Loucy (cell line): ENCODE measurements around the gene OIT3.
A peak's percentile ranks its signal among the peaks of the same experiment; 100 is the strongest.

ENCODE experiments used
- H2AFZ ChIP-seq: fragments of 200-600 bp; sonication (generic); 2 replicates; pipeline ENCODE4 v1.6.0; 2016; ENCODE audit warnings: antibody characterized with exemption, mild to moderate bottlenecking, low read length, moderate library complexity
- H3F3A ChIP-seq: fragments of 200-600 bp; 2 replicates; pipeline ENCODE4 v1.6.0; 2016; ENCODE audit warnings: antibody characterized with exemption, low read depth, mild to moderate bottlenecking
- H3K27me3 ChIP-seq: fragments of 200-600 bp; sonication (generic); 2 replicates; pipeline ENCODE4 v1.6.1; 2014; ENCODE audit warnings: low read length, mild to moderate bottlenecking; ENCODE audit not compliant: insufficient read depth, poor library complexity, severe bottlenecking
- H3K36me3 ChIP-seq: fragments of 200-600 bp; sonication (generic); 2 replicates; pipeline ENCODE4 v1.6.1; 2016; ENCODE audit warnings: low read length; ENCODE audit not compliant: insufficient read depth
- H3K4me1 ChIP-seq: fragments of 200-600 bp; sonication (generic); 2 replicates; pipeline ENCODE4 v1.5.1; 2014; ENCODE audit warnings: low read length, mild to moderate bottlenecking; ENCODE audit not compliant: insufficient read depth, poor library complexity, severe bottlenecking
- H3K4me2 ChIP-seq: fragments of 200-600 bp; sonication (generic); 2 replicates; pipeline ENCODE4 v1.6.0; 2014; ENCODE audit warnings: antibody characterized with exemption, low read length, low read depth, mild to moderate bottlenecking; ENCODE audit not compliant: poor library complexity, severe bottlenecking
- H3K4me3 ChIP-seq: fragments of 200-600 bp; sonication (generic); 2 replicates; pipeline ENCODE4 v1.5.1; 2014; ENCODE audit warnings: low read length, mild to moderate bottlenecking, mixed read lengths; ENCODE audit not compliant: poor library complexity, severe bottlenecking
- H3K79me2 ChIP-seq: fragments of 200-600 bp; sonication (generic); 2 replicates; pipeline ENCODE4 v1.6.1; 2014; ENCODE audit warnings: low read length; ENCODE audit not compliant: insufficient read depth
- H3K9ac ChIP-seq: fragments of 200-600 bp; sonication (generic); 2 replicates; pipeline ENCODE4 v1.6.0; 2014; ENCODE audit warnings: mild to moderate bottlenecking, low read depth, low read length, moderate library complexity; ENCODE audit not compliant: poor library complexity, severe bottlenecking
- H3K9me2 ChIP-seq: fragments of 200-600 bp; sonication (generic); replicated peaks from 2 replicates; pipeline ENCODE4 v1.6.1; 2016; ENCODE audit warnings: low read depth, low read length, mixed read lengths
- H3K9me3 ChIP-seq: fragments of 200-600 bp; sonication (generic); 2 replicates; pipeline ENCODE4 v1.6.1; 2014; ENCODE audit warnings: mild to moderate bottlenecking, antibody characterized with exemption, low read length, low read depth; ENCODE audit not compliant: insufficient read depth
- H4K20me1 ChIP-seq: fragments of 200-600 bp; sonication (generic); 2 replicates; pipeline ENCODE4 v1.6.0; 2014; ENCODE audit warnings: antibody characterized with exemption, low read length, mild to moderate bottlenecking; ENCODE audit not compliant: insufficient read depth, poor library complexity, severe bottlenecking
- EZH2phosphoT487 ChIP-seq: fragments of 200-600 bp; IDR thresholded peaks from 2 replicates; pipeline ENCODE4 v1.6.1; 2018; ENCODE audit warnings: antibody characterized with exemption, mild to moderate bottlenecking, moderate library complexity, borderline replicate concordance
- TF ChIP-seq, protein P1 (sequence below): fragments of 200-600 bp; sonication (generic); conservative IDR thresholded peaks from 2 replicates; pipeline ENCODE4 v1.5.1; 2014; ENCODE audit warnings: mild to moderate bottlenecking, antibody characterized with exemption, low read length

OIT3 gene

DNA sequence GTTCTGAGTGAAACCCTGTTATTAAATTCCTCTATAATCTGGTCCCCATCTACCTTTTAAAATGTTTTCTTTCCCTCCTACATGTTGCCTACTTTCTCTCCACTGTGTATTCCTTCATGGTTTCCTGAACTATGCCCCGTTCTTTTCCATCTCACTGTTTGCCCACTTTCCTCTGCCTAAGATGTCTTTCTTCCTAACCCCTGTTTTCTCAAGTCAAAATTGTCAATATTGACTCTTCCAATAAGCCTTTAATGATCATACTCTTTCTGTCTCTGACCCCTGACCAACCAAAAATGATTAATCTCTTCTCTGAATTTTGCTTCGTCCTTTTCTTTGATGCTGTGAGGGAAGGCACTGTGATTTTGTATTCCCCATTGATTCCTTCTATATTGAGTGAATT is 30.6 kb upstream of the OIT3 start:
- H2AFZ ChIP-seq: no peak overlapping the region
- H3K4me3 ChIP-seq: no peak overlapping the region
- no peaks in the 10 kb centered on the region for H3K9me3 ChIP-seq
- H4K20me1 ChIP-seq: no peaks in the 10 kb centered on the region
- no peak overlapping the region for H3K4me2 ChIP-seq
- no peaks in the 10 kb centered on the region for H3K27me3 ChIP-seq
- no peak overlapping the region for H3K9ac ChIP-seq
- no peak for TF ChIP-seq EZH2phosphoT487
- TF ChIP-seq, protein P1, sequence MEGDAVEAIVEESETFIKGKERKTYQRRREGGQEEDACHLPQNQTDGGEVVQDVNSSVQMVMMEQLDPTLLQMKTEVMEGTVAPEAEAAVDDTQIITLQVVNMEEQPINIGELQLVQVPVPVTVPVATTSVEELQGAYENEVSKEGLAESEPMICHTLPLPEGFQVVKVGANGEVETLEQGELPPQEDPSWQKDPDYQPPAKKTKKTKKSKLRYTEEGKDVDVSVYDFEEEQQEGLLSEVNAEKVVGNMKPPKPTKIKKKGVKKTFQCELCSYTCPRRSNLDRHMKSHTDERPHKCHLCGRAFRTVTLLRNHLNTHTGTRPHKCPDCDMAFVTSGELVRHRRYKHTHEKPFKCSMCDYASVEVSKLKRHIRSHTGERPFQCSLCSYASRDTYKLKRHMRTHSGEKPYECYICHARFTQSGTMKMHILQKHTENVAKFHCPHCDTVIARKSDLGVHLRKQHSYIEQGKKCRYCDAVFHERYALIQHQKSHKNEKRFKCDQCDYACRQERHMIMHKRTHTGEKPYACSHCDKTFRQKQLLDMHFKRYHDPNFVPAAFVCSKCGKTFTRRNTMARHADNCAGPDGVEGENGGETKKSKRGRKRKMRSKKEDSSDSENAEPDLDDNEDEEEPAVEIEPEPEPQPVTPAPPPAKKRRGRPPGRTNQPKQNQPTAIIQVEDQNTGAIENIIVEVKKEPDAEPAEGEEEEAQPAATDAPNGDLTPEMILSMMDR: no peak
- H3K9me2 ChIP-seq: no peaks in the 10 kb centered on the region
- H3F3A ChIP-seq: no peaks in the 10 kb centered on the region
- H3K4me1 ChIP-seq: no peaks in the 10 kb centered on the region
- H3K36me3 ChIP-seq: peaks cover 12% of the 10 kb centered on the region; the same call in 1 of the 2 replicates
- H3K79me2 ChIP-seq: no peaks in the 10 kb centered on the region

DNA sequence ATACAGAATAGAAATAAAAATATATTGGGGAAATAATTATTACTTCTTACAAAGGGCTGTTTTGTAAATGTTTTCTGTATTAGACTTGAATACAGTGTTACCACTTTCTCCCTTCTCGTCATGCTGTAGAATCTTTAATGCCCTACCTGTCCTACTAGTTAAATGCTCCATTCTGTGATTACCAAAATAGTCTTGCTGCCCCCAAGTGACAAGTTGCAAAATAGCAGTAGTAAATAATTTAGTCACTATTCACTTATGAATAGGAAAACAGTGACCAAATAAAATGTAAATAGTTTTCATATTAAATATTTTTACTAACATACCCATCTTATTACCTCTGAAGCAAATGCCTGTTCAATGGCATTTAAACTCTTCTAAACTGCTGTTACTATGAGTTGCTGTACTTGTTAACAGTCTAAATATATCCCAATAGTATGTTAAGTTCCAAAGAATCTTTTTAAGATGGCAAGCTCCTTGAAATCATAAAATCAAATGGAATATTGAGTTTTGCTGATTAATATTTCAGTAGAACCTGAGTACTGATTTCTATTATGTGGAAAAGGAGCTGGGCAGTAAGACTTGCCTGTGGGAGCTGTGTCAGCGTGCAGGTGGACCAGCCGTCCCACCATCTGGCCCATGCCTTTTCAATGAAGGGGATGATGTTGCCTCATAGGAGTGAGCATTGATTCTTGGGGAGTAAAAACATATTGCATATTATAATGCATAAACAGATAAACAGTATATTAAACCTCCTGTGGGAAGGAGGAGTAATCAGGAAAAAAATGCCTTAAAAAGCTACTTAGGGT is 18.1 kb upstream of the OIT3 start:
- peaks cover 12% of the 10 kb centered on the region for H3K36me3 ChIP-seq
- no peaks in the 10 kb centered on the region for H3K9me2 ChIP-seq
- no peak overlapping the region for H3K4me2 ChIP-seq
- no peaks in the 10 kb centered on the region for H3K79me2 ChIP-seq
- no peaks in the 10 kb centered on the region for H3K27me3 ChIP-seq
- H3K4me1 ChIP-seq: no peaks in the 10 kb centered on the region
- no peaks in the 10 kb centered on the region for H3F3A ChIP-seq
- TF ChIP-seq, protein P1: peak; percentile 74
- TF ChIP-seq EZH2phosphoT487: no peak
- H3K4me3 ChIP-seq: no peak overlapping the region
- H3K9me3 ChIP-seq: no peaks in the 10 kb centered on the region
- no peak overlapping the region for H3K9ac ChIP-seq
- H4K20me1 ChIP-seq: no peaks in the 10 kb centered on the region
- H2AFZ ChIP-seq: no peak overlapping the region

DNA sequence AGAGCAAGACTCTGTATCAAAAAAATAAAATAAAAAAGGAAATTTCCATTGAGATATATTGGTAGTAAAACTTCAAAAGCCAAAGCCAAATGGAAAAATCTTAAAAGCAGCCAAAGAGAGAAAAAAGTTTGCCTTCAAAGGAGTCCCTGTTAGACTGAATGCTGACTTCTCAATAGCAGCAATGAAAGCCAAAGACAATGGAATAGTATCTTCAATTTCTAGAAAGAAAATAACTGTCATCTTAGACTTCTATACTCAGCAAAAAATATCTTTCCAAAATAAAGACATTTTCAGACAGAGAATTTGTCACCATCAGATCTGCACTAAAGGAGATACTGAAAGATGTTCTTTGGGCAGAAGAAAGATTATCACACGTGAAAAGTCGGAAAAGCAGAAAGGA is 14.3 kb upstream of the OIT3 start:
- Histone ChIP-seq H3K79me2 (no peaks in the 10 kb centered on the region), H2AFZ (no peak overlapping the region), H3K9me3 (no peaks in the 10 kb centered on the region), H3K4me3 (no peak overlapping the region), H3K4me1 (no peaks in the 10 kb centered on the region), H3K36me3 (no peaks in the 10 kb centered on the region; the same call in 1 of the 2 replicates), H4K20me1 (no peaks in the 10 kb centered on the region), H3K9me2 (no peaks in the 10 kb centered on the region), H3K9ac (no peak overlapping the region), H3K27me3 (no peaks in the 10 kb centered on the region), H3K4me2 (no peak overlapping the region), H3F3A (no peaks in the 10 kb centered on the region)
- no peak for TF ChIP-seq EZH2phosphoT487
- TF ChIP-seq, protein P1: no peak
